ENCODE data around the gene COMMD8.
A peak's percentile ranks its signal among the peaks of the same experiment; 100 is the strongest.

The COMMD8 gene

GRCh38 chr4:47465004-47465403, 1.5 kb upstream of the COMMD8 start:
- TF ChIP-seq CTCF (IDR thresholded peaks at IDR 0.05; ENCODE audit: insufficient read depth, low read length, poor library complexity, severe bottlenecking): no peak

GRCh38 chr4:47462799-47463234, 685 bp downstream of the COMMD8 start:
- no peak for TF ChIP-seq CTCF (IDR thresholded peaks at IDR 0.05; ENCODE audit: insufficient read depth, low read length, poor library complexity, severe bottlenecking)
- Histone ChIP-seq H3K27me3 (replicated peaks; ENCODE audit: control insufficient read depth, insufficient read depth, low read length) (no peaks in the 10 kb centered on the region), H3K4me3 (replicated peaks; ENCODE audit: low read depth, low read length) (peak overlapping the region; percentile 82), H3K36me3 (ENCODE audit: control insufficient read depth, insufficient read depth, low read length) (no peaks in the 10 kb centered on the region)
- no peak for DNase-seq (ENCODE audit: extremely low read depth, insufficient read length)

More at GRCh38 chr4:47465004-47465403, 1.5 kb upstream of the COMMD8 start:
- no peaks in the 10 kb centered on the region for H3K27me3 ChIP-seq (replicated peaks; ENCODE audit: control insufficient read depth, insufficient read depth, low read length)
- no peaks in the 10 kb centered on the region for H3K36me3 ChIP-seq (ENCODE audit: control insufficient read depth, insufficient read depth, low read length)
- H3K4me3 ChIP-seq (replicated peaks; ENCODE audit: low read depth, low read length): no peak overlapping the region
- DNase-seq (ENCODE audit: extremely low read depth, insufficient read length): peak; percentile 67

GRCh38 chr4:47451657-47452056, 11.8 kb downstream of the COMMD8 start:
- no peak for TF ChIP-seq CTCF (IDR thresholded peaks at IDR 0.05; ENCODE audit: insufficient read depth, low read length, poor library complexity, severe bottlenecking)
- DNase-seq (ENCODE audit: extremely low read depth, insufficient read length): no peak

GRCh38 chr4:47444031-47444430, 19.5 kb downstream of the COMMD8 start:
- no peaks in the 10 kb centered on the region for H3K36me3 ChIP-seq (ENCODE audit: control insufficient read depth, insufficient read depth, low read length)
- no peaks in the 10 kb centered on the region for H3K27me3 ChIP-seq (replicated peaks; ENCODE audit: control insufficient read depth, insufficient read depth, low read length)
- no peak overlapping the region for H3K4me3 ChIP-seq (replicated peaks; ENCODE audit: low read depth, low read length)
- no peak for DNase-seq (ENCODE audit: extremely low read depth, insufficient read length)
- TF ChIP-seq CTCF (IDR thresholded peaks at IDR 0.05; ENCODE audit: insufficient read depth, low read length, poor library complexity, severe bottlenecking): no peak

More at GRCh38 chr4:47451657-47452056, 11.8 kb downstream of the COMMD8 start:
- Histone ChIP-seq H3K27me3 (replicated peaks; ENCODE audit: control insufficient read depth, insufficient read depth, low read length) (no peaks in the 10 kb centered on the region), H3K36me3 (ENCODE audit: control insufficient read depth, insufficient read depth, low read length) (no peaks in the 10 kb centered on the region), H3K4me3 (replicated peaks; ENCODE audit: low read depth, low read length) (no peak overlapping the region)

GRCh38 chr4:47442980-47443379, 20.5 kb downstream of the COMMD8 start:
- DNase-seq (ENCODE audit: extremely low read depth, insufficient read length): no peak
- Histone ChIP-seq H3K36me3 (ENCODE audit: control insufficient read depth, insufficient read depth, low read length) (no peaks in the 10 kb centered on the region), H3K27me3 (replicated peaks; ENCODE audit: control insufficient read depth, insufficient read depth, low read length) (no peaks in the 10 kb centered on the region), H3K4me3 (replicated peaks; ENCODE audit: low read depth, low read length) (no peak overlapping the region)
- no peak for TF ChIP-seq CTCF (IDR thresholded peaks at IDR 0.05; ENCODE audit: insufficient read depth, low read length, poor library complexity, severe bottlenecking)

- no peak for DNase-seq (ENCODE audit: extremely low read depth, insufficient read length)
- Histone ChIP-seq H3K27me3 (replicated peaks; ENCODE audit: control insufficient read depth, insufficient read depth, low read length) (no peaks in the 10 kb centered on the region), H3K4me3 (replicated peaks; ENCODE audit: low read depth, low read length) (no peak overlapping the region), H3K36me3 (ENCODE audit: control insufficient read depth, insufficient read depth, low read length) (no peaks in the 10 kb centered on the region)
- no peak for TF ChIP-seq CTCF (IDR thresholded peaks at IDR 0.05; ENCODE audit: insufficient read depth, low read length, poor library complexity, severe bottlenecking)
Observed at GRCh38 chr4:47434931-47435330, 28.6 kb downstream of the COMMD8 start.

Data from GM06990 (cell line).